Hematopoietic multipotent progenitor cell (in vitro differentiated cells): Measurements from ENCODE around the gene GTF3A. TPM values are rescaled to one million over a fixed set of nuclear protein-coding genes. Genes with fewer than 3 reads are reported as not detected.

Source experiments
- DNase-seq, 3 donors: peaks; one replicate each; pipeline ENCODE4 v3.0.0-alpha.2; 2011 to 2015; ENCODE audit warnings: low read depth in 2 of 3, low spot score in 2 of 3
- total RNA-seq: library from RNA; depleted of rRNA; stranded (reverse); fragments of >200 nt; gene quantifications from one replicate; pipeline ENCODE4 v1.2.3, GENCODE V29; 2012

GTF3A gene
- total RNA-seq, 1 donor = 164 TPM

DNA sequence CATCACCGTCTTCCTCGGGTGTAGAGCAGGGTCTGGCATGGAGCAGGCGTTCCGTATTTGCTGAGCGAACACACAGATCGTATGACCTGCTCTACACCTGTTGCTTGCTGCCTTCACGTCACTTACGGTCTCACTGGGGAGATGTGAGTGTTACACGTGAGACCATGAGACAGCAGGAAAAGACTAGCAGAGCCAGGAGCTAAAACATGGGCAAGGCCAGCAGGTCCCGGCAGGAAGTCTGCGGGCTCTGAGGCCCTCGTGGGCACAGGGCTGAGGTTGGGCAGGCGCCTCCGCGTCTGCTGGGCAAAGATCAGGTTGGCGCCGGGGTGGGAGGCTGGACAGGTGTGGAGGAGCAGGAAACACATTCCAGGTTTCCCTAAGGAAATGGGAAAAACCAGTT lies 19.7 kb upstream of the GTF3A start:
- DNase-seq = peak in 1 of 3 donors; percentile 43

DNA sequence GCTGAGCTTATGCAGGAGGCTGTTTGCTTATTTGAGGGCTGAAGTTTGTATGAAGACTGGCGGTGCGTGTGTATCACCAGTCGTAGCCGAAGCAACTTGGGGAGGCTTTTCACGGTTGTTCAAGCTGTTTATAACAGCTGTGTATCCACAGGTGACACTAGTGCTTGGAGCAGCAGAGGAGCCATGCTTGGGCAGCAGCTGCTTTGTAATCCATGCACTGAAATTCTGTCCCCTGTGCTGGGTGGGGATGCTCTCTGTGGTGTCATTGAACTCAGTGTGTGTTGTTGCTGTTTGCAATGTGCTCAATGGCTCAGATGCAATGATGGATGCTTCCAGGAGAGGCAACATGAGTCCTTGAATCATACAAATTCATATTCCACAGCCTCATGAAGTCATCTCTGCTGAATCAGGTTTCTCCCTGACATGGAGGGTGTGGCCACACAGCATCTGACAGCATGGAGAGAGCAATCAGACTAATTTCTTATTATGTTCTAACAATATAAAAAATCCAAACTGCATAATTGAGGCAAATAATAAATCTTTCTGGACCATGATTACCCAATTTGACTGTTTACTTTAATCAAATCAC lies 18.8 kb upstream of the GTF3A start:
- no peak for DNase-seq

DNA sequence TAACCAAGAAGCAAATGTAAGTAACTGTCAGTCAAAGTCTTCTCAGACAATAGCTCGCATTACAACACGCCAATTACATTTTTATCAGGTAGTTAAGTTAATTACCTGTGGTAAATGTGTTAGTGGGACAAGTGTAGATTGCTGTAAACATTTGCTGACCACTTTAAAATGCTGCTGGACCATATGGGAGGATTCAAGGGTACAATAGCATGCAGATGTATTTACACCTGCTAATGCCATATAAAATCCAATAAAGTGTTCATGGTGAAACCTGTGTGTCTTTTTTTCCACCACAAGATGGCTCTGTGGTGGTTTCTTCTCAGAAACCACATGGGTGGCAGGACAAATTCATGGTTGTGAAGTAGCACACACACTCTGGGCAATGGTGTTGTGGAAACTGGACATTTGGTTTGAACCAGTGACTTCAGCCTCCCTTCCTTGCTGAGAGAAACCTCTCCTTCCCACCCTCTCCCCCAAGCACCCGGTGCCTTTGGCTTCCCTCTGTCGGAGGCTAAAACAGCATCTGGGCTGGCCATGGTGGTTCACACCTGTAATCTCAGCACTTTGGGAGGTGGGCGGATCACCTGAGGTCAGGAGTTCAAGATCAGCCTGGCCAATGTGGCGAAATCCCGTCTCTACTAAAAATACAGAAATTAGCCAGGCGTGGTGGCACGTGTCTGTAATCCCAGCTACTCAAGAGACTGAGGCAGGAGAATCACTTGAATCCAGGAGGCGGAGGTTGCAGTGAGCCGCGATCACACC lies 18.1 kb upstream of the GTF3A start:
- peak in 1 of 3 donors; percentile 65 for DNase-seq

DNA sequence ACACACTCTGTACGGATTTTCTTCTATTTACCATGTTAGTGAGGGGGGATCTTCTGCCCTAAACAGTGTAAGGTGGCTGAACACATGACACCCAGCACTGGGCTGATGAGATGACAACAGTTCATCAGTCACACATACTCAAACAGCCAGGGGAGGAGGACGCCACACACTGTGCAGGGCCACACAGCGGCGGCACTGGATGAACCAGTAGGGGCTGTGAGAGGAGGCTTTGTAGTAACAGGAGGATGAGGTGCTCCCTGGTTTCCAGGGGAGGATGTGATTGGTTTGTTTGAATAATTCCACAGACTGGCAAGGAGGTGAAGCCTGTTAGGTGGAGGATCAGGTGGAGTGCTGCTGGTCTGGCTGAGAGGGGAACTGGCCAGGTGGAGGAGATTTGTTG lies 16.3 kb upstream of the GTF3A start:
- no peak for DNase-seq

DNA sequence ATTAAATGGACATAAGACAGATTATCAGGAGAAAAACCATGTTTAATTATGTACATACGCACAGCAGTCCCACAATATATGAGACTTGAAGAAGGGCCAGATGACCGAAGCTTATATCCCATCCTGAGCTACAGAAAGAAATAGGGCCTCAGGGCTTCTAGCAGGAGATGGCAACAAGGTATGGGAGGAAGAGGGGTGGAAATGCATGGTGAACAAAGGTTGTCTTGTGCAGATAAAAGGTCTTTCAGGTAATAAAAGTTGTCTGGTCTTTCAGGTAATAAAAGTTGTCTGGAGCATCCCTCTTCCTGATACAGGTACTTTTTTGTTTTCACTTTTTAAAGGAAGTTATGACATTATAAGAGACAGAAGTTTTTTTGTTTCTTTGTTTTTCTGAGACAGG lies 15.4 kb upstream of the GTF3A start:
- no peak for DNase-seq

DNA sequence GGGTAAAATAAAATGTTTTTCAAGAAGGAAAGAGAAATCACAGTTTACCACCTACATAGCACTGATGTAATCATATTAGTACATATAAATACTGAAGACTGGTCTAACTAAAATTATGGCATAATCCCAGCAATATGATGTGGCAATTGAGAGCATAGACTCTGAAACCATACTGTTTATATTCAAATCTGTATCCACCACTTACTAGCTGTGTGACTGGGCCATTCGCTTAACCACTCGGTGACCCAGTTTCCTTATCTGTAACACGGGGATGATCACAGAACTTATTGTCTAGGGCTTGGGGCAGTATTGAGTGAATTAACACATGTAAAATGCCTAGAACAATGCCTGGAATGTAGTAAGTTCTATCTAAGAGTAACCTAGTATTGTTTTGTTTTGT lies 13.1 kb upstream of the GTF3A start:
- DNase-seq = no peak

DNA sequence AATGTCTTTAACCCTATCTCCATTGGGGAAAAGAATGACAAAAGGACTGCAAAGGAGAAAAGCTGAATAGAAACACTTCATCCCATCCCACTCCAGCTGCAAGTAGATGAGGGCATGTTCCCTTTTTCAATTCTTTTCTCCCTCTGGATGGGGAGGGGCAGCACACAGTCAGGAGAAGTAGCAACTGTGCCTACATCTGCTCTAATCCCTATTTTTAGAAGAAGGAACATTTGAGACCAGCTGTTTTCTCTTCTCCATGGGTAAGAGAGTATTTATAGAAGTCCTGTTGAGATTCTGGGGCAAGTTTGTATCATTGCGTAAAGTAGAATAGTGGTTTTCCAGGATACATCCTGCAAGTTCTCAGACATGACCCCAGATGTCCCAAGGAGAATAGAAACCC lies 9.3 kb upstream of the GTF3A start:
- no peak for DNase-seq

DNA sequence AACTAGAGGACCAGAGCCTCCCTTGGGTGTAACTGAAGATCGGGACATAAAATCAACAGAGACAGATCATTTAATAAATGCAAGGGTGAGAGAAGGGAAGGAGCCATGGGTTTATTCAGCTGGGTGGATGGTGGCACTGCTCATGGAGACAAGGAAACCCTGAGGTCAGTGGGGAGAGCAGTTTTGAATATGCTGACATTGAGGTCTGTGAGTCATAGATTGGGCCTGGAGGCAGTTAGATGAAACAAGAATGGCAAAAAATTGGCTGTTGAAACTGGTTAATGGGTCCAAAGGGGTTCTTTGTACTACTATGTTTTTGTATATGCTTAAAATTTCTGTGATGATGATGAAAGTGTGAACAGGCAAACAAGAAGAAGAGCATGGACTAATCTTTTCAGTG lies 5.1 kb upstream of the GTF3A start:
- DNase-seq = no peak

DNA sequence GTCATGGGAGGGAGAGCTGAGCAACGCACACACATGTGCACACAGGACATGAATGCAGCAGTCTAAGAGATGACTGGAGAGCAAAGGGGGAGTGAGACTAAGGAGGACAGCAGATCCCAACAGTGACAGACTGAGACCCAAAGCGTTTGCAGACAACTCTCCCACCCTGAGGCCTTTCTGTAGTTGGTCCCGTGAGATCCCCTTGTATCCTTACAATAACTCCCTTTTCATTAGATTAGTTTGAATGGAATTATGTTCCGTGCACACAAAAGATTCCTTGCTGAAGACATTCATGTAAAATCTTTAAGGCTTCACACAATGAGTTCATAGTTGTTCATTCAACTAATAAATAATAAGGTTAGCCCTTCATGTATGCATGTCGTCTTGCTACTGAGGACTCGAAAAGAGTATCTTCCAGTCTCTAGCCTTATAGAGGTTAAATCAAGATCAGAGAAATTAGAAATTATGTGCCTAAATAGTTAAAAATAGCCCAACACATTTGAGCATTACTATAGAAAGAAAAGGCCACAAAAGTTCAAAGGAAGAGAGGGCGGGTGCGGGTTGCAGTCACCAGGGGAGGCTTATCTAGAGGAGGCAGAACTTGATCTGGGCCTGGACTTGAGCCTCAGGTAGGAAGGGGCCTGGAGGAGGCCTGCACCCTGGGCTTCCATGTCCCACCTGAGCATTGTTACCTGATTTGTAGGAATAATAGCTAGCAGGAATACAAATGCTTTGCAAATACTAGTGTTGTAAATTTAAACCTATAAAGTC lies 3.1 kb upstream of the GTF3A start:
- DNase-seq = no peak

DNA sequence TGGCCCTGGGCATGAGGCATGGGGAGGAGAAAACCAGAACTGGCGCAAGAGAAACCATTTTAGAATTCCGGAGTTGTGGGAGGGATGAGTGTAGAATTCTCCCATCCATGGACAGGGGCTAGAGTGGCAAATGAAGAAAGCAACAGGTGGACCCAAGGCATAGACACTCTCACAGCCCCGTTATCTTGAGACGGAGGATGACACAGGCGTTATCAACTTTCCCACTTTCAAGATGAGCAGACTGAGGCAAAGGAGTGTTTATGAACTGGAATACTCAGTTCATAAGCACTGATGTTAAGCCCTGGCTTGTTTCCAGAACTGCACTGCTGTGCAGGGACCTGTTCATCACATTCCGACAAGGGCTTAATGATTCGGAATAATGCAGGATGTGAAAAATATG lies 1.1 kb upstream of the GTF3A start:
- no peak for DNase-seq

DNA sequence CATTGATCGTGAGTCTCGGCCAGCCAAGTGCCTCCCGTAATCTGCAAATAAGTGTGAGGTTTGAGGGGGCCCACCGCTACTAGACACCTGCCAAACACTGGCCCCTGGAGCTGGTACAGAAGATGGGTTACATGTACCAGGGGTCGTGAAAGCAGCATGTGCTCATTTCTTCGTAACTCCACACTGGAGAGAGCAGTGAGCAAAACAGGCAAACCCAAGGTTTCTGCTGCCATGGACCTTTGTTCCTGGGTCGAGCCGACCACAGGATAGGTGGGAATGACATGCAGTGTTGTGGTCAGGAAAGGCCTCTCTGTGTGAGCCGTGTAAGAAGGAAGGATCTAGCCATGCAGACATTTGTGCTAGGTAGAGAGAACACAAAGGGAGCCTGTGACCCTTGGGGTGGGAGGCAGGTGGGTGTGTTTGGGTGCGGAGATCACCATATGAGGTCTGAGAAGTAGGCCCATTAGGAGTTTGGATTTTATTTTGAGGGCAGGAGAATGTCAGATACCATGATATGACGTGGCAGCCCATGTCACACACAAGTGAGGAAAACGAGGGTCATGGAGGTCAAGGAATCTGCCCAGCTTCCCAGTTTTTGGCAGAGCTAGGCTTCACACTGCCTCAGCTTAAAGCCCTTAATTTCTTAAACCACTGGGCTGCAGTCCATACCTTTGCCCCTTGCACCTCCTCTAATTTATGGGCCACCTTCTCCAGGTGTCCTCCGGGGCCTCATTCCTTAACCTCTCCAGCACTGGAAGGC lies 919 bp downstream of the GTF3A start:
- DNase-seq = no peak

DNA sequence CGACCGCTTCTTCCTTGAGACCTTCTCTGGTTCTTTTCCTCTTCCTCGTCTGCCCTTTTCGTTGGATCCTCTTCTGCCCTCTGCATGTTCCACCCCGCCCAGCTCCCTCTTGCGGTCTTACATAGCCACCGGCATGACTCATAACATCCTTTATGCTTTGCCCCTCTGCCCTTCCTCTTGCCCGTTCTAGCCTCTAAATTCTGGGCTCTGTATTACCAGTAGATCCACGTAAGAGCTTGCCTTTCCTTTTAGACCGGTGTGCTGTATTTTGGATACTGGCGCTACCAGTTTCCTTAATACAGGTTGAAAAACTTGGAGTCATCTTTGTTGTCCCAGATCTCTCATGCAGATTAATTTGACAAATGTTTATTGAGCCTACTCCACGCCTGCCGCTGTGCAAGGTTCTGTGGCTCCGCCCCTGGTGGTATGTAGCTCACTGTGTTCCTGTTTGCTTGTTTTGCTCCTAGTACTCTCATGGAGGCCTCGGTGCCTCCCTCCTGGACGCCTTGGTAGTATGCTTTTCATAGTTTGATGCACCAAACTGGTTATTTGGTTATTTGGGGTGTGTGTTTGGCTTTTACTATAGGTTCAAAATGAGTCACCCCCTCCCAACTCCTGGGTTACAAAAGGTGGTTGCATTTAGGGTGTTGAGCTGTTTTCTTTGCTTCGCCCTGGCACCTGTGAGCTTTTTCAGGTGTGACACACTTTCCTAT lies 1.7 kb downstream of the GTF3A start:
- peak in 2 of 3 donors; percentile 93 for DNase-seq

DNA sequence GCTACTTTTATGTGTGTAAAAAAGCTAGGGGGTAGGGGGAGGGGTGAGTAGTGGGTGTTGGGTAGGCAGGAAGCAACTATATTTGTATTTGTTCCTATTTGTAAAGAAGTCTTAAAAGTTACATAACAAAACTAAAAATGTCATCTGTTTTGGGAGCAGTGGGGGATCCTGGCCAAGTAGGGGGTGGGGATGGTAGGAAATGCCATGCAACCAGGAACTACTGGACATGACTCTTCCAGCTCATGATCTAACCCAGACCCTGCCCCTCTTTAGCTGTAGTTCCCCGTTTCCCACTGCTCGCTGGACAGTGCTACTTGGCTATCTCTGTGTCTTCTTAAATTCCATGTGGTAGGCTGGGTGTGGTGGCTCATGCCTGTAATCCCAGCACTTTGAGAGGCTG lies 3.2 kb downstream of the GTF3A start:
- DNase-seq = no peak

DNA sequence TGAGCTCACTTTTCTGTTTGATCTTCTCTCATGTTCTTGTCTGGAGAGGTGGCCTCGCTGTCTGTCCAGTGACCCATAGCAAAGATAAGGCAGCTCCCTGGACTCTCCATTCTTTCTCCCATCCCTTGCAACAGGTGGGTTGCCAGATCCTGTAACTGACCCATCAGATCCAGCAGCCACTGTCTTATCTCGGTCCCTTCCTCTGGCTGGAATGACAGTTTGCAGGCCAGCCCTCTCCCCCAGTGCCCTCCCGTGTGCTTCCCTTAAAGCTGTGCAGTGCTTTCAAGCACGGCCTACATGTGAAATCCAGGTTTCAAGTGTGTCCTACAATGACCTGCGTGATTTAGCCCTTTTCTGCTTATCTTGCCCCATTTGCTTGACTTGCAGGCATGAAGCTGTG lies 3.7 kb downstream of the GTF3A start:
- no peak for DNase-seq

DNA sequence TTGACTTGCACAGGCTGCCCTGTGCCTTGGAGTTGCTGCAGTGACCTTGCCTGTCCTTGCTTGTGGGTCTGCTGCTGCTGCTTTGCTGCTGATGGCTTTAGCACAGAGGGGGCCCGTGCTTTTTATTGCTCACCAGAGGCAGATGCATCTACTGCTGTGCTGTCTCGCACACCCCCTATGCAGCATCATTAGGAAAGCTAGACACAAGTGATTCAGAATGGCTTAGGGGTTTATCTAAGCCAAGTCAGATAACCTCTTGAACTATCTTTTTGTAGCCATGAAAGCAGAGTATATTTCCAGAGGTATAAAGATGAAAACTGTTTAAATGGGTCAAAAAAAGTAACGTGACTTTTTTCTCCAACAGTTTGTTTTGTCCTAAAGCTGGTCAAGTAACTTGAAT lies 7.8 kb downstream of the GTF3A start:
- no peak for DNase-seq

DNA sequence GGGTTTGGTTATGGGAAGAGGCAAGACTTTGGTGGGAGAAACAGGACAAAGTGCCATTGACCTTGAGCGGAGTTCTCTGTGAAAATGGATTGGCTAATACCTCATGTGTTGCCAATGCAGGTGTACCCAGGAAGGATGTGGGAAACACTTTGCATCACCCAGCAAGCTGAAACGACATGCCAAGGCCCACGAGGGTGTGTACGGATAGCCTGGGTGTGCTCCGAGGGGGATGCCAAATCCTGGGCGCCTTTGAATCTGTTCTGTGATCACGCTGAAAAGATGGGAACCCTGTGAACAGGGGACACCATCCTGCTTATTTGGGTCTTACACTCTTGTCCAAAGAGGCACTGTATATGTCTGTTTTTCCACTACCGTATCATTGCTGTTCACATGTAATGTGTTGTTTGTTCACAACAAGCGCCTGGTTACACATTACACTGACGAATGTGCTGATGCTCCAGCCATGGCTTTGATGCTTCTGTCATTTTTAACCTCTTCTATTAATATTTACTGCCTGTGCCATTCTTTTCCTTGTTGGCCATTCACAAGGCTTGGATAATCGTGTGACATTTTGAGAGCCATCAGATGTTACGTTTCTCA lies 8.3 kb downstream of the GTF3A start:
- no peak for DNase-seq

DNA sequence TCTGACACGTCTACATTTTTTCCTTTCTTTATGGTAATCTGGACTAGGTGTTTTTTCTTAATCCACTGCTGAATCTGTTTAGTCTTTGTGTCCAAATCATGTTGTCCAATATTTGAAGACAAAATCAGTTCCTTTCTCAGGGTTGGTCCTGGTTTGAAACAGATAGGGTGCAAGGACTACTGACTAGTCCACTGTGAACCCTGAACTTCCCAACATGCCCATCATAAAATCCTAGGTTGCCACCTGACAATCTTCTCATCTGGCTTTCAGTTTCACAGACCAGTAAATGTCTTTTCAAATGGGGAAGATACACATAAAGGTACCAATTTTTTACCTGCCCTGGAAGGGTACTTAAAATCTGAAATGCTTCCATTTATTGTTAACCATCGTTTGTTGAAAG lies 12.7 kb downstream of the GTF3A start:
- no peak for DNase-seq

DNA sequence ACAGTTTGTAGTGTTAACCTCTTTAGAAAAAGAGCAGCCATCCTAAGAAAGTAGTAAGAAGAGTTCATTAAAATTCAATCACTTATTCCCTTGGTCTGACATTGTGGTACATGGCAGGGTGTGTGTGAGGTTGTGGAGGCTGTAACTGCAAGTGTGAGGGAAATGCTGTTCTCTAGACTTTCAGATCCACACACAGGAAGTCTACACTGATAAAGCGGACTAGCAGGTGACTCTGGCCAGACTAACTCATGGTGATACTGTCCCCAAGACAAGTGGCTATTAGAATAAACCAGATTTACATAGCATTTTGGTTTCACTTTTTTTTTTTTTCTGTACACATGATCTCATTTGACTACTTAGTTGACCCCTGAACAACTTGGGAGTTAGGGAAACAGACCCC lies 16.0 kb downstream of the GTF3A start:
- DNase-seq = no peak

DNA sequence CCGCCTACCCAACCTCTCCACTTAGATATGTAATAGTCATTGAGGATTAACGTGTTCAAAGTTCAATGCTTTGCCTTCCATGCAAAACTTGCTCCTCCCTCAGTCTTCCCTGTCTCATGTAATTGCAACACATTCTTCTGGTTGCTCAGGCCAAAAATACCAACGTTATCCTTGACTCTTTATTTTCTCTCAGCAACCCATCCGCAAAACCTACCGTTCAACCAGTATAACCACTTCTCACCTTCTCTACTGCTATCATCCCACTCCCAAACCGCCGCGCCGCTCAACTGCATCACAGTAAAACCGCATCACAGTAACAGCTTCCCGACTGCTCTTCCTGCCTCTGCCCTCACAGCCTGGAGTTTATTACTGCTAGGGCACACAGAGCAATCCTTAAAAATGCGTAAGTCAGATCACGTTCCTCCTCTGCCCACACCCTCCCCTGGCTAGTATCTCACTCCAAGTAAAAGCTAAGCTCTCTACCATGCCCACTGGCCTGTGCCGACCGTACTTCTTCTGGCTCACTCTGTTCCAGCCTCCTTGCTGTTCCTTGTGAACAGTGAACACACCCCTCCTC lies 17.7 kb downstream of the GTF3A start:
- peak in 1 of 3 donors; percentile 33 for DNase-seq

DNA sequence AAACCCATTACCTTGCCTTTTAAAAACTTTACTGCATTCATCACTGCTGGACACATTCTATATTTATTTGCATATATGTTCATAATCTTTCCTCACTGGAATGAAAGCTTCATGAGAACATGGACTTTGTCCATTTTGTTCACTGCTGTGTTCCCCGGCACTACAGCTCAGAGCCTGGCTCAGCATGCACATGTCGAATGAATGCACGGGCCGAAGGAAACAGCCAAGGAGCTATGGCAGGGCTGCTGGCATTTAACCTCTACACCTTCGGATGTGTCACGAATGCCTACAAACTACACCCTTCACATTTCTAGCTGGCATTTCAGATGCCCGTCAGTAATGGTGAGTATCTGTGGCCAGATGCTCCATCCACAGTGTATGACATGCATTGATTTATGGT lies 18.4 kb downstream of the GTF3A start:
- DNase-seq = peak in 1 of 3 donors; percentile 27
